HG02870 (cell line): Measurements from ENCODE around the gene MLPH.

Experiments used
- ATAC-seq: cut with Tn5 transposase; IDR thresholded peaks from one replicate; pipeline ENCODE4 v1.9.1; 2021; ENCODE audit warnings: mild to moderate bottlenecking, moderate library complexity; ENCODE audit not compliant: unreplicated experiment

MLPH gene

DNA sequence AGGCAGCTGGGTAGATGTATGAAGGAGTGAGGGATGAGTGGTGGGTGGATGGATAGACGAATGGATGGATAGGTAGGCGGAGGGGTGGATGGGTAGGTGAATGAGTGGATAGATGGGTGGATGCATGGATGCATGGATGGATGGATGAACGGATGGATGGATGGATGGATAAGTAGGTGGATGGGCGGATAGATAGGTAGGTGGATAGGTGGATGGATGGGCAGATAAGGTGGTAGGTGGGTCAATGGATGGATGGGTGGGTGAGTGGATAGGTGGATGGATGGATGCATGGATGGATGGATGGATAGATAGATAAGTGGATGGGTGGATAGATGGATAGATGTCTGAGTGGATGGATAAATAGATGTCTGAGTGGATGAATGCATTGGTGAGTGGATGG lies 30.1 kb downstream of the MLPH start:
- ATAC-seq = no peak

DNA sequence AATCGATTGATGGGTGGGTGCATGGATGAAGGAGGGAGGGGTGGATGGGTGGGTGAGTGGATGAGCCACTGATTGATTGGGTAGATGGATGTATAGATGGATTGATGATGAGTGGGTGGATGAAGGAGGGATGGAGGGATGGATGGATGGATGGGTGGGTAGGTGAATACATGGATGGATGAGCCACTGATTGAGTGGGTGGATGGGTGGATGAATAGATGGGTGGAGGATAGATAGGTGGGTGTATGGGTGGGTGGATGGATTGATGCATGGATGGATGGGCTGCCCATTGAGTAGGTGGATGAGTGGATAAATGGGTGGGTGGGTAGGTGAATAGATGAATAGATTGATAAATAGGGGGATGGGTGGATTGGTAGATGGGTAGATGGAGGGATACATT lies 30.9 kb downstream of the MLPH start:
- no peak for ATAC-seq

- ATAC-seq = no peak
Observed at GRCh38 chr2:237519506-237520245, 32.6 kb downstream of the MLPH start.

DNA sequence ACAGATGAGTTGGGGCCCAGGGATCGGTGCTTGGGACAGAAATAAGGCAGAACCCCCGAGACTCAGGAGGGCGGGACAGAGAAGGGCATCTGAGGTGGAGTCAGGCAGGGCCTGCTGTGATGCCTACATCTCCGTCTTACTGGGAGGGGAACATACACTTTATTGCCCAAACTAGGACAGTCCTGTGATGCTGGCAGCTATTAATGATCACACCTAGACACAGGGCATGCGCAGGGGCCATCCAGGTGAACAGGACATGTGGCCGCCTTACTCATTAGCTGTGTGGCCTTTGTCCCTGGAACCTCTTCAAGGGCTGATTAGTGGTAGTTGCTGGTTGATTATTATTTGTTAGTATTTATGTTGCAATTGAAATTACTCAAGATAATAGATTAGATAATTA lies 33.2 kb downstream of the MLPH start:
- ATAC-seq = no peak

- ATAC-seq = no peak
Observed at GRCh38 chr2:237524631-237525030, 37.6 kb downstream of the MLPH start.

DNA sequence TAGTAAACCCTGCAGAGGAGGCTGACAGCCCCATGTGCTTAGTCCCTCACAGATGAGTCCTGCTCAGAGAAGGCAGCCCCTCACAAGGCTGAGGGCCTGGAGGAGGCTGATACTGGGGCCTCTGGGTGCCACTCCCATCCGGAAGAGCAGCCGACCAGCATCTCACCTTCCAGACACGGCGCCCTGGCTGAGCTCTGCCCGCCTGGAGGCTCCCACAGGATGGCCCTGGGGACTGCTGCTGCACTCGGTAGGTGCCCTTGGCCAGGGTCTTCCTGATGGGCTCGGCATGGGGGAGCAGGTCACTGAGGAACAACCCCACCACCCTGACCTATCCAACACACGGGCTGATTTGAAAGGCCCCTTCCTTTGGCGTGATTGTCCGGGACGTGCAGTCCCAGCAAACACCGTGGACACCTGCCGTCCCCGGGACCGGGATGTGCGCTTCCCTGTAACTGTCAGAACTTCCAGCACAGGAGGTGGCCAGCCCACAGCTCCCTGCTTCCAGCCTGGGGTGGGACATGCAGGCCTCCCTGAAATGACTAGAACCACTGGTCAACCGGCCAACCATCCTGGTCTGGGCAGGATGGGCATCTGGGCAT lies 38.6 kb downstream of the MLPH start:
- no peak for ATAC-seq

GRCh38 chr2:237527233-237527632 lies 40.2 kb downstream of the MLPH start:
- no peak for ATAC-seq

GRCh38 chr2:237527766-237528165 lies 40.7 kb downstream of the MLPH start:
- ATAC-seq = no peak

GRCh38 chr2:237529452-237530402 lies 42.7 kb downstream of the MLPH start:
- peak; percentile 81 for ATAC-seq

GRCh38 chr2:237530472-237531433 lies 43.7 kb downstream of the MLPH start:
- ATAC-seq = peak; percentile 48

GRCh38 chr2:237532160-237532559 lies 45.1 kb downstream of the MLPH start:
- no peak for ATAC-seq

DNA sequence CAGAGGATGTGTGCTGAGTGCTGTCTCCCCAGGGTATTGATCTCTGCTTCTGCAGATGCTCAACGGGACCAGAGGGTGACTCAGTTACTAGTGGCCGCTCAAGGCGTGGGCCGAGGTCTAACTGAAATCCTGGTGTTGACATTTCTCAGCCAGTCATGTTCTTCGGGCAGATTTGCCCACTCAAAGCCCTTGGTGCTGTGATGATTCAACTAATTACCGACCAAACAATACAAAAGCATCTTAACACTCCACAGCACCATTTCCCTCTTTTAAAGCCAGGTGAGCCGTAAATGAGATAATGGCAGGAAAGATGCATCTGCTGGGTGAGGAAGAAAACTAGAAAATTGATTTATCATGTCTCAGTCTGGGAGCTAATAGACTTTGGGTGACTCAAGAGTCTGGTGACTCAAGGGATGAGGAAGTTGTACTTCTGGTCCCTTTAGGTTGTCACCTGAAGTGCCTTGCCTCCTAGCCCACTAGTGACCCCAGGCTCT lies 46.7 kb downstream of the MLPH start:
- no peak for ATAC-seq

- ATAC-seq = no peak
Observed at GRCh38 chr2:237534380-237534779, 47.3 kb downstream of the MLPH start.

- ATAC-seq = no peak
Observed at GRCh38 chr2:237535385-237536082, 48.5 kb downstream of the MLPH start.

GRCh38 chr2:237536083-237536415 lies 49.0 kb downstream of the MLPH start:
- no peak for ATAC-seq

DNA sequence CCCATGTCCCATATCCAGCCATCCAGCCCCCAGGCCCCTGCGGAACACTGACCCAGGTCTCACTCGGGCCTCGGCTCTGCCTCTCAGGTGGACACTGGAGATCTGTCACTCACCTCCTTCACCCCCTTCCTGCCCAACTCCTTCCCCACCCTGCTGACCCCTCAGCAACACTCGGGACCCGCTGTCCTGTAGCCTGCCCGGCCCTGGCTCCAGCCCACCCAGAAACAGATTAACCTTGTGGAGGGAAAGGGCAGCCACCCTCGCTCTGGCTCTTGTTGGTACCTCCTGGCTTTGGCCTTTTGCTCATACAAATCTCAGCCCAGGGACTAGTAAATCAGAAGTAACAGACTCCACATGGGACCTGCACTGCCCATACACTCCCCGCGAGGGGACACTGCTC lies 49.6 kb downstream of the MLPH start:
- no peak for ATAC-seq

DNA sequence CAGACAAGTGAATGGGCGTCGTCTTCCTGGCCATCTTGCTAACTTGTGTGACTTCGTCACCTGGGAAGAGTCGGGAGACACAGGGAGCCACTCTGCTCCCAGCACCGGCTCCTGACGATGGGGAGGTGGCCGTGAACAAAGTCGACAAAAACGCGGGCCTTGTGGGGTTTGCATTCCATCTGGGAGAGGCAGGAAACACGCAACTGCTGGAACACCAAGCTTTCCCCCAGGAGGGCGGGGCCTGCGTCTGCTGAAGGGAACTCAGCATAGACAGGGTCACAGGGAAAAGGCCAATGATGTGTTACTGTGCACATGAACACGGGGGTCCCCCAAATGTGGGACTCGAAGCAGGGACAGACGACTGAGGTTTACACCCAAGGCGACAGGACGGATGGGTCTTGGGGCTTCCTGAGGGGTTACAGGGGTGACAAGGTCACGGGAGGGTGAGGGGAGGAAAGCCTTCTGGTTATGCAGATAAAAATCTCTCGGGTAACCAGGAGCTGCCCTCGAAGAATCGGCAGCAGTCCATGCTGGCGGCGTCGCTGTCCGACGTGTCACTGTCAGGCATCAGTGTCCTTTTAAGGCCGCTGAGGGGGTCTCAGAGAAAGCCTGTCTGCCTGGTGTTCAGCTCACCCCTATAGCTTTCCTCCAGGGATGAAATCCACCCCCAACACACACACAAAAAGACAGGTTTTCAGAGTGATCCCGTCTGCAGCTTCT lies 51.1 kb downstream of the MLPH start:
- no peak for ATAC-seq

GRCh38 chr2:237538901-237539300 lies 51.9 kb downstream of the MLPH start:
- no peak for ATAC-seq

DNA sequence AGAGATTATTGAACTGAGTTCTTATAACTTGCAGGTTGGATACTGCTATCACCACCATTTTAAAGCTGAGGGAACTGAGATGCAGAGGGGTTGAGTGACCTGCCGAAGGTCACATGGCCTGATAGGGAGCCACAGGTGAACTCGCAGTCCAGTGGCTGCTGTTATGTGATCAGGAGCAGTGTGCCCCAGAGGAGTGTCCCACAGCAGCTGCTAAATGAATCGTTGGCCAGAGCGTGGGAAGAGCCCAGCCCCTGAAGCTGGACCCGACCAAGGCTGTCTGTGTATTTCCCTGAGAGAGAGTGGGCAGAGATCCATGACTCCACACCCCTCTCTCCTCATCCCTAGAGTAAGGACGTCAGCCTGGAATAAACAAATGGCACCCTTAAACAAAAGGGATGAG lies 52.6 kb downstream of the MLPH start:
- ATAC-seq = no peak
